C4-2B (cell line): ENCODE data around the gene BRMS1.
"Not testable (repeated sequence)": the region's sequence is repeated elsewhere in the genome, so short reads cannot be mapped to it uniquely, and the experiment has no call there.

ENCODE experiments used
- ZFX ChIP-seq: fragments of 450-650 bp; IDR thresholded peaks from 2 replicates; pipeline ENCODE4 v1.6.1; 2017
- TF ChIP-seq, protein P1 (sequence below): fragments of 450-650 bp; conservative IDR thresholded peaks from 2 replicates; pipeline ENCODE4 v1.5.1; 2017; ENCODE audit warnings: mild to moderate bottlenecking

DNA sequence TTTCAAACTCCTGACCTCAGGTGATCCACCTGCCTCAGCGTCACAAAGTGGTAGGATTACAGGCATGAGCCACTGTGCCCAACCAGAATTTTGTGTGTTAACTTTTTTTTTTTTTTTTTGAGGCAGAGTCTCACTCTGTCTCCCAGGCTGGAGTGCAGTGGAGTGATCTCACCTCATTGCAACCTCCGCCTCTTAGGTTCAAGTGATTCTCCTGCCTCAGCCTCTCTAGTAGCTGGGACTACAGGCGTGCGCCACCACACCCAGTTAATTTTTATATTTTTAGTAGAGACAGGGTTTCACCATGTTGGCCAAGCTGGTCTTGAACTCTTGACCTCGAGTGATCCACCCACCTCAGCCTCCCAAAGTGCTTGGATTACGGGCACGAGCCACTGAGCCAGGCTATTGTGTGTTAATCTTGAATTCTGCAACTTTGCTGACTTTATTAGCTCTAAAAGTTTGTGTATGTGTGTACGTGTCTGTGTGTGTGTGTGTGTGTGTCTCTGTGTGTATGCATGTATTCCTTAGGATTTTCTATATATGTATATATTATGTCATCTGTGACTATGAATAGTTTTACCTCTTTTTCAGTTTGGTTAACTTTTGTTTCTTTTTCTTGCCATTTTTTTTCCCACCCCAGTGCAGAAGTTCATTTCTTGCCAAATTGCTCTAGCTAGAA, 5.8 kb upstream of the BRMS1 start:
- TF ChIP-seq, protein P1, sequence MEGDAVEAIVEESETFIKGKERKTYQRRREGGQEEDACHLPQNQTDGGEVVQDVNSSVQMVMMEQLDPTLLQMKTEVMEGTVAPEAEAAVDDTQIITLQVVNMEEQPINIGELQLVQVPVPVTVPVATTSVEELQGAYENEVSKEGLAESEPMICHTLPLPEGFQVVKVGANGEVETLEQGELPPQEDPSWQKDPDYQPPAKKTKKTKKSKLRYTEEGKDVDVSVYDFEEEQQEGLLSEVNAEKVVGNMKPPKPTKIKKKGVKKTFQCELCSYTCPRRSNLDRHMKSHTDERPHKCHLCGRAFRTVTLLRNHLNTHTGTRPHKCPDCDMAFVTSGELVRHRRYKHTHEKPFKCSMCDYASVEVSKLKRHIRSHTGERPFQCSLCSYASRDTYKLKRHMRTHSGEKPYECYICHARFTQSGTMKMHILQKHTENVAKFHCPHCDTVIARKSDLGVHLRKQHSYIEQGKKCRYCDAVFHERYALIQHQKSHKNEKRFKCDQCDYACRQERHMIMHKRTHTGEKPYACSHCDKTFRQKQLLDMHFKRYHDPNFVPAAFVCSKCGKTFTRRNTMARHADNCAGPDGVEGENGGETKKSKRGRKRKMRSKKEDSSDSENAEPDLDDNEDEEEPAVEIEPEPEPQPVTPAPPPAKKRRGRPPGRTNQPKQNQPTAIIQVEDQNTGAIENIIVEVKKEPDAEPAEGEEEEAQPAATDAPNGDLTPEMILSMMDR: not testable (repeated sequence)
- TF ChIP-seq ZFX: not testable (repeated sequence)
